GM04504 (cell line): Measurements from ENCODE around the gene KIF26B.
"Not testable (repeated sequence)": the region's sequence is repeated elsewhere in the genome, so short reads cannot be mapped to it uniquely, and the experiment has no call there.

Experiments used
- DNase-seq: peaks from one replicate; pipeline ENCODE4 v3.0.0-alpha.2; 2012; ENCODE audit warnings: low read depth

Gene KIF26B

DNA sequence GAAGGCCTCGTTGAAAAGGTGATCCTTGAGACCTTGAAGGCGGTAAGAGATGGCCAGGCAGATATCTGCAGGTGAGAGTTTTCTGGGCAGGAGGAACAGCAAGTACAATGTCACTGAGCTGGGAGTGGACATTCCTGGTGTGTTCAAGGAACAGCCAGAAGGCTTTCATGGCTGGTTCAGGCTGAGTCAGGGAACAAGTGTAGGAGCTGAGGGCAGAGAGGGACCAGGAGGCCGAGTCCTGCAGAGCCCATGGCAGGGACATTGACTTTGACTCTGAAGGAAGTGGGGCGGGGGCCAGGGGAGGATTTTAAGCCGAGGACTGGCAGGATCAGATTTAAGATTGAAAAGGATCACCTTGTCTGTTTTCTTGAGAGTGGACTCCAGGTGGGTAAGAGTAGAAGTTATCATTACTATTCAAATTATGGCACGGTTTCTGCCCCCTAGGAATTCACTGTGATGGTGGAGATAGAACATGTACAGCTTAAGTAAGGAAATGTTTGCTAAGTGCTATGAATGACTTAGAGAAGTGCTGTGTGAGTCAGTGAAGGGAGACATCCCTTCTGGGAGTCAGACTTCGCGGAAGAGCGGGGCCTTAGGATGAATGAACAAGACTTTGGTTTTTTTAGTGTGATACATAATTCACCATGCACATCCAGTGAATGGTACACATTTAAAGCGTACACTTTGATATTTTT, 202.3 kb downstream of the KIF26B start:
- DNase-seq, result no peak

DNA sequence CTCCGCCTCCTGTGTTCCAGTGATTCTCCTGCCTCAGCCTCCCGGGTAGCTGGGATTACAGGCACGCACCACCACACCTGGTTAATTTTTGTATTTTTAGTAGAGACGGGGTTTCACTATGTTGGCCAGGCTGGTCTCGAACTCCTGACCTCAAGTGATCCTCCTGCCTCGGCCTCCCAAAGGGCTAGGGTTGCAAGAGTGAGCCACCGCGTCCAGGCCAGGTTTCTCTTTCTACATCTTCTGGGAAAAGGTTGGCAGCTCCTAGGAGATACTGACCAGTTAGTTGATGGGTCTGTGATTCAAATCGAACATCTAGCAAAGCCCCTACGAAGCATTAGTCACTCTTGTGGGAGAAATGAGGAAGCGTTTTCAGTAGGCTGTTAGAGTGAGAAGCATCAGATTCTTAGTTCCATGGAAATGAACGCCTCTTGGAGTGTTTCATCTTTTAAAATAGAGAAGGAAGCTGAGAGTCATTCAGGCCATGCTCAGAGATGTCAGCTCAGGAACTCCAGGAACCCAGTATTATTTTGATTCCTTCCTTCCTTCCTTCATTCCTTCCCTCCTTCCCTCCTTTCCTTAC, 204.4 kb downstream of the KIF26B start:
- DNase-seq, result not testable (repeated sequence)

DNA sequence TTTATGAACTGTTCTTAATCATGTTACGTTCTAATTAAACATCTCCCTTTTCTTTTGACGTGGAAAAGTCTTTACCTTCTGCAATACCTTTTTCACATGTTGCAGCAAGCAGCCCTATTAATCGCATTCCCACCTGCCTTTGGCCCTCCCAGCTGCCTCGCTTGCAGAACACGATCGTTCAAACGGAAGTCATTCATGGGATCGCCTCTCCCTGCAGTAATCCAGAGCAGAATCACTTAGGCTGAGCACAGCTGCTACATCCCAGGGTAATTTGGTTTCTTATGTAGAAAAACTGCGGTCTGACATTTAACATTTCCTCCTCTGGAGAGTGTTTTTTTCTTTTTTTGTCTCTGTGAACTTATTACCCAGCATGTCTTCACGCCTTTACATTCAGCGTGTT, 206.3 kb downstream of the KIF26B start:
- no peak for DNase-seq

DNA sequence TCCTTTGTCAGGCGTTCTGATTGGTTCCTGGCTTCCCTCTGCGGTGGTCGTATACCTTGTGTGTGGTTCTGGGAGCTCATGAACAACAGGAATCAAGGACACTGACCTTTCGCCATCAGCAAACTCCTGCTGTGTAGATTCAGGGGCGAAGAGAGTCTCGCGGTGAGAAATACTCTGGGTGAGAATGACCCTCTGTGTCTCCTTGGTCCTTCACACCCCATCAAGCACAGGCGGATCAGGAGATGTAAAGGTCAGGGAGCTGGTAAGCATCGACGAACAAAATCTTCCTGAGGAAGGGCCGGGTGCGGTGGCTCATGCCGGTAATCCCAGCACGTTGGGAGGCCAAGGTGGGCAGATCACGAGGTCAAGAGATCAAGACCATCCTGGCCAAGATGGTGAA, 207.2 kb downstream of the KIF26B start:
- DNase-seq, result no peak

DNA sequence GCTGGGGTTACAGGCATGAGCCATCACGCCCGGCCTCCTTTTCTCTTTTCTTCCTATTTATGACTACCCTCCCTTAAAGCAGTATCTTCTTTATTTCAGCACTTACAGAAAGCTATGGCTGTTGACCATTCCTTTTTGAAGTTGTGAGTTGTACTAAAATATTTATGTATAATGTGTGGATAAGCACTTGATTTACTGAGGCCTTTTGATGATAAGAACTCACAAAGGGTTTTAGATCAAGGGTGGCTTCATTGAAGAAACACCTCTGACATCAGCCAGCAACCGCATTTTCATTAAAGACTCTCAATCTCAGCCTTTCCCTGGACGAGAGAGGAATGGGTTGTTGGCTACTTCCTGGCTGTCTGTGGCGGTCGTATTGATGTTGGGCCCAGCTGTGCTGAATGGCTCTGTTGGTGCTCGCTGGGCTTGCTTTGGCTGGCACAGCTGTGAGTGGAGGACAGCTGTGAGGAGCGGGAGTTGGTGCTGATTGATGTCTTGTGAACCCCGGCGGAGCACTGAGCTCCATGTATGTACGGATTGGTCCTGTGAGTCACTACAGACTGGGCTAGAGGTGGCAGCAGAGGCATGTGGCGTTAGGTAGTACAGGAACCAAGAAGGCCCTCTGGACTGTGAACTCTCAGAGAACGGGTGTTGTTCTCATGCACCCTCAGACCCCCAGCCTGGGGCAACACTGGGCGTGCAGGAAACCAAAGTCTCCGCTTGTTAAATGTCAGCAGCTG, 208.8 kb downstream of the KIF26B start:
- no peak for DNase-seq

DNA sequence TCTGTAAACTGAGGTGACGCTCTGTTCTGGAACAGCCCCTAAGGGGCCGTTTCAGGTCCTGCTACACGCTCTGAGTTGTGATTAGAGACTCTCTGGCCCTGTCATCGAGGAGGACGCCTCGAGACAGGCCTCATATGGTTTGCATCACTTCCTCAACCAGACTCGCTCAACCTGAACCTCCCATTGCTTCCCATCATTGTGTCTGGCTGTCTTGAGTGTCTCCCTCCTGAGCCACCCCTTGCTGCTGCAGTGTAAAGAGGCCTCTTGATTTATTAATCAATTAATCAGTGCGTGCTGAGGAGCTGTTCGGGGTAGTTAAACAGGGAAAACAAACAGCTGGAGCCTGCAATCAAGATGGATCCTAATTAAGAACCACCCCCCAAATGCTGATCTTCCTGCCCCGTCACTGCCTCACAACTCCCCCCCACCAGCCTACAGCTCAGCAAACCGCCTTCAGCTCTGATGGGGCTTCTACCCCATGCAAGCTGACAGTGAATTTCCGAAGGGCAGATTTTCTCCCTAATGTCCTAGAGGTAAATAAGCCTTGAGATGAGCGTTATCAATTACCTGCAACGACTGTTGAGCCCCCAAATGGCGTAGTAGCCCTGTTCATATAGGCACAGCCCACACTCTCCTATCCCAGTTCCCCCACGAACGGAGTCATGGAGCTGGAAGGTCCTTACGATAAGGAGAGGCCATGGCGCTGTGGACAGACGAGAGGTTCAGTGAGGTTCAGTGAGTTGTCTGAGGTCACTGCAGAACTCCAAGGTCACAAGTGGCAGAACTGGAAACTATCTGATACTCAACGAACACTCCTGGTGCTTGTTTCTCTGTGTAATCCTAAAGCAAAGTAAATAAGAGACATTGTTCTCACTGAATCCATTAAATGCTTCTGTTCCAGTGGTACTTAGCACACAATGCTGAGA, 210.6 kb downstream of the KIF26B start:
- DNase-seq, result no peak

DNA sequence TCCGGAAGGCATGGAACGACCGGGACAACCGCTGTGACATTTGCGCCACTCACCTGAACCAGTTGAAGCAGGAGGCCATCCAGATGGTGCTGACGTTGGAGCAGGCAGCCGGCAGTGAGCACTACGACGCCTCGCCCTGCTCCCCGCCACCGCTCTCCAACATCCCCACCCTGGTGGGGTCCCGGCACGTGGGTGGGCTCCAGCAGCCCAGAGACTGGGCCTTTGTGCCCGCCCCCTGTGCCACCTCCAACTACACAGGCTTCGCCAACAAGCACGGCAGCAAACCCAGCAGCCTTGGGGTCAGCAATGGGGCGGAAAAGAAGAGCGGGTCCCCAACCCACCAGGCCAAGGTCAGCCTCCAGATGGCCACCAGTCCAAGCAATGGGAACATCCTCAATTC, 212.1 kb downstream of the KIF26B start:
- no peak for DNase-seq

DNA sequence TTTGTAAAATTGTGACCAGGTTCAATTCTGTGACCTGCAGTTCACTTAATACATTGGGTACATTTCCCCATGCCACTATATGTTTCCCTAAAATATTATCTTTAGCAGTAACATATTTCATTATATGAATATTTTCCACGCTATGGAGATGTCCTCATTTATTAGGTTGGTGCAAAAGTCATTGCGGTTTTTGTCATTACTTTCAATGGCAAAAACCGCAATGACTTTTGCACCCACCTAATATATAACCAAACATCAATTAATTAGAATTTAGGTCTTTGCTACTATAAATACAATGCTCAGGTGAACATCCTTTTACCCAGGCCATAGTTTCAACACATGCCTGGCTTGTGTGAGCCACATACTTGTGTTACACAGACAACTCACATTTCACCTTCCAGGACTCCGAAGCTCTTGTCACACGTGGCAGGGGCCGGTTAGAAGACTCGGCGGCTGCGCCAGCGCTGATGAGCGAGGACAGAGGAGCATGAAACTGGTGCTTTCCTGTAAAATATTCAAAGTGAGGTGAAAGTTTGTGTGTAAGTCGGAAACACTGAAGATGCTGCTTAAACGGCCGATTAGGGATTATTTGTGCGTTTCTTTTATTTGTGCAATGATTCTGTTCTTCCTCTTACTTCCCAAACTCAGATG, 215.5 kb downstream of the KIF26B start:
- DNase-seq, result no peak

DNA sequence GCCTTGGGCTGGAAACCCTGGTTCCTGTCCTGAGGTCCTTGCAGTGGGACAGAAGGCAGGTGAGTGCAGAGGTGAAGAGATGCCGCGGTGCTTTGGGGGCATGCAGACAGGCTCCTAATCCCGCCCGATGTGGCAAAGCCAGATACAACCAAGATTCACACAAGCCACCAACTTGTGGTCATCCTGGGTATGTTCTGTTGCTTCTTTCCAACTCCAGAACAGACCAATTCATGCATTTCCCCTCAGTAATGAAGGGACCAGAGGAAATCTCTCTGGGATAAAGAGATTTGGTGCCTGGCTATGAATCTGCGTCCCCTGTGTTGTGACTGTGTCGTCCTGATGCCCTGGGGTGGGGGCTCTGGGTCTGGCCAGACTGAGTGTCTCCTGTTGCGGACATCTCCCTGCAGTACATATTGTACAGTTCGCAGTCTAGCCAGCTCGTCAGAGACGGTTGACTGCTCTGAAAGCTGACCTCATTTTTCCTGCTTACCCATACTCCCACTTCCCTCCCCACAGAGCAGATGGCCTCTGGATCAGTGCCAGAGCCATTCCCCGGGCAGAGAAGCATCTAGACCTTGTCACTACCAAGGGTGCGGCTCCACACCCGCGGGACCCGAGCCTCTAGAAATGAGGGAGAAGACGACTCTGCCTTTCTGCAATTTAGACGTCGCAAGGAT, 216.3 kb downstream of the KIF26B start:
- DNase-seq, result no peak

DNA sequence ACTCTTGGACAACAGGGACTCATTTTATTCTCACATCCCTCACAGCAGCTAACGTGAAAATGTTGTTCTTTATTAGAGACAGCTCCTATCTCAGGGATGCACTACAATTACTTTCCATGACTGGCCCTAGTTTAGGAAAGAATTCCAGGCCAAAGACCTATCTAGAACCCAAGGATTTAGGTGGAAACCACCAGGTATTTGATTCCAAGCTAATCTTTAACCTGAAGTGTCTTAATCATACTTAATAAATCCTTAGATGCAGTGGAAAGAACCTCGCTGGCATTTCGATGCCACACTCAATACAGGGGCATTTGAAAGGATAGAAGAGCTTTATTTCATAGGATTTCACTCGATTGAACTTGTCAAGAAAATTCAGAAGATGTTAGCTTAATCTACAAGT, 218.3 kb downstream of the KIF26B start:
- no peak for DNase-seq

DNA sequence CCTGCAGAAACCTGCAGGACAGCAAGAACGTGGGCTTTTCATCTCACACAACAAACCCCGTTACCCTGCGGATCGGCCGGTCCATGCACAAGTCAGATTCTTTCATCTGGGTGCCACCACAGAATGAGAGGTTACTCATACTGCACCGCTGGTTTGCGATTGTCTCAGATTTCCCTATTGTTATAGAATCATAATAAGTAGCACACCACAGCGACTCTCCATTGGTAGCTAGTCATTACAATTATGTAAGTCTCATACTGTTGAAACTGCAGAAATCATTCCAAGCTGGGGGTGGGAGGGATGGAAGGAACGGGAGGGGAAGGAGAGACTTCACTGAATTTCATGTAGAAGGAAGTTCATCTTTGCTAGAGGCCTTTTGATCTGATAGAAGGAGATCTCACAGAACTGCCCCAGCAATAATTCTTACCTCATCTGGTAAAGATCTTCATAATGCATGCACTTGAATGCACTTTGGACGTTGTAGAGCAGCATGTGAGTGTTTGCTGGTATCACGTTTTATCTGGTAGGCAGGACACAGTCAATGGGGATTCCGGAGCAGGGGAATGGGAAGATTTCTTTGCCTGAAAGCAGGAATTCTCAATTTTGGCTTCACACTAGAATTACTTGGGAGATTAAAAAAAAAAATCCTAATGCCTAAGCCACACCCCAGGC, 221.1 kb downstream of the KIF26B start:
- no peak for DNase-seq

DNA sequence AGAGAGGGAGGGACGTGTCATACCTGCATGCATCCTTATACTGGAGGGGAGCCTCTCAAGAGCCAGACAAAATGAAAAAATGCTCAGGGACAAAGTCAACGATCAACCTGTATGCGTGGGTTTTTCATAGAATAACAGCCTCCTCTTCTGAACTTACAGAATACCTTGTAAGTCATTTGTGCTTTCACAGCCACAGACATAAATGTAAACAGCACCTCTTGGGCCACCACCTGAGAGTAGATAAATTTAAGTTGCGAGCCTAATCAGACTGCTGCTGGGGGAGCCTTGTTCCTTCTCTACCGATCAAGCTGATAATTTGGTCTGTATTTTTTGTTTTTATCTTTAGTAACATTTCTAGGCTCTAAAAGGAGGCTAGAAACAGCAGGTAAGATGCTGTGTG, 223.1 kb downstream of the KIF26B start:
- DNase-seq, result no peak

DNA sequence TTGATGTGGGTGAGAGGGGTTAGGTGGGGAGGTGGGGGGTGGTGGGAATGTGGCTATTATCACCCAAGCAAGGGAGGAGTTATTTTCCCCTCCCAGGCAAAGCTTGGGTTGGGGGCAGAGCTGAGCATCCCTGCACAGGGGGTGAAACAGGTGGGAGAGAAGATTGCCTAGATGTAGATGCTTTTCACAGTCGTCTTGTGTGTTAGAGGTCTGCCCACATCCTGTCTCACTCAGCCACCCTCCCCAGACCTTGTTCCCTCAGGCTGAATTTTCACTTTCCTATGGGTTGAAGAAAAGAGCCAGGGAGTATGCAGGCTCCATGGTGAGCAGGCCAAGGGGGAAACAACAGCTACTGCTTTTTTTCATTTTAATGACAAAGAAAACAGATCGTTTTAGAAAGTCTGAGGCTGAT, 223.5 kb downstream of the KIF26B start:
- no peak for DNase-seq

DNA sequence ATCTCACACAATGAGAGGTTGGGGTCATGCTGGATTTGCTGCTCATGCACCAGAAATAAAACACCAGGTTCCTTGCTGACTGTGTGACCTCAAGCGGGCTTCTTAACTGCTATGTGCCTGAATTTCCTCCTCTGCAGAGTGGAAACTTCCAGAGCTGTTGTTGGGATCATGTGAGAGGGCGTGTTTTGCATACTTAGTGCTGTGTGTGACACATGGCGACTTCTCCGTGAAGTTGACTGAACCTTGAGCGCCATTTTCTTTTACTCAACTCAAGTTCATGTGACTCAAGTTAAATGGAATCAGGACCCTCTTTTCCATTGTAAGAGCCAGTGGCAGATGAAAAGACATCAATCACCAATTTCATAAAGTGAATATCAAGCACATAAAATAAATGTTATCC, 224.0 kb downstream of the KIF26B start:
- DNase-seq, result no peak

DNA sequence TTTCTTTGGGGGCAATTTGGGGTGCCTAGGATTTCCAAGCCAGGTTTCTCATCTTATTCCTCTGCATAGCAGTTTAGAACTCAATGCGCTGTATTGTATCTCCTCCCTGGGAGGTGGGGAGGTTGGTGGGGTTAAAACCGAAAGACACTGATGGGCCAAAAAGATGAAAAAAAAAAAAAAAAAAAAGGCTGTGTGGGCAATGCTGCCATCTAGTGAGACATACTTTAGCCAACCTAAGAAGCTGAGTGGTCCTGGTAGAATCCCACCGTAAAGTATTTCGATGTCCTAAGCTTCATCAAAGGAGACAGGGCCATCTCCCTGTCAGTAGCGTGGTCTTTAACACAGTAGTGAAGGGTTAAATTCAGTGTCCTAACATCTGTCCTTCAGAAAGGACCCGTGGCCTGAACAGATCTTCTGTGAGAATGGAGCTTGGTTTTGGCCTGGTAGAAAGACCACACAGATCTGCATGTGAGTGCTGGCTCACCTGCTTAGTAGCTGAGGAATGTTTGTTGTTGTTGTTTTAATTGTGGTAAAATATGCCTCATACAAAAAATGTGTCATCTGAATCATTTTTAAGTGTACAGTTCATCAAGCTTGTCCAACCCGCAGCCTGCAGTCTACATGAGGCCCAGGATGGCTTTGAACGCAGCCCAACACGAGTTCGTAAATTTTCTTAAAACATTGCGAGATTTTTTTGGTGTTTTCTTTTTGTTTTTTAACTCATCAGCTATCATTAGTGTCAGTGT, 226.2 kb downstream of the KIF26B start:
- DNase-seq, result no peak

DNA sequence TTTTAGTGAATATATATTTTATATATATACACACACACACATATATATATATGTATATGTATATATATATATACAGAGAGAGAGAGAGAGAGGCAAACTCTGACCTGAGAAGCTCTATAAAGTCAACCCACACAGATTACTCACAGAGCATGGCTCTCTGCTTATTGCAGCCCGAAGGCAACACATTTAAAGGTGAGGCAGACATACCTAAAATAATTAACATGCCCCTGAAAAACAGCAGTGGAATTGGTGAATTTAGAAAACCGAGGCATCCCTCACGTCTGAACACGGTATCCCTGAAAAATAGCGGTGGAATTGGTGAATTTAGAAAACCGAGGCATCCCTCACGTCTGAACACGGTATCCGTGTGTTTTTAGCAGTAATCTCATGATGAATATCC, 228.2 kb downstream of the KIF26B start:
- DNase-seq, result no peak

DNA sequence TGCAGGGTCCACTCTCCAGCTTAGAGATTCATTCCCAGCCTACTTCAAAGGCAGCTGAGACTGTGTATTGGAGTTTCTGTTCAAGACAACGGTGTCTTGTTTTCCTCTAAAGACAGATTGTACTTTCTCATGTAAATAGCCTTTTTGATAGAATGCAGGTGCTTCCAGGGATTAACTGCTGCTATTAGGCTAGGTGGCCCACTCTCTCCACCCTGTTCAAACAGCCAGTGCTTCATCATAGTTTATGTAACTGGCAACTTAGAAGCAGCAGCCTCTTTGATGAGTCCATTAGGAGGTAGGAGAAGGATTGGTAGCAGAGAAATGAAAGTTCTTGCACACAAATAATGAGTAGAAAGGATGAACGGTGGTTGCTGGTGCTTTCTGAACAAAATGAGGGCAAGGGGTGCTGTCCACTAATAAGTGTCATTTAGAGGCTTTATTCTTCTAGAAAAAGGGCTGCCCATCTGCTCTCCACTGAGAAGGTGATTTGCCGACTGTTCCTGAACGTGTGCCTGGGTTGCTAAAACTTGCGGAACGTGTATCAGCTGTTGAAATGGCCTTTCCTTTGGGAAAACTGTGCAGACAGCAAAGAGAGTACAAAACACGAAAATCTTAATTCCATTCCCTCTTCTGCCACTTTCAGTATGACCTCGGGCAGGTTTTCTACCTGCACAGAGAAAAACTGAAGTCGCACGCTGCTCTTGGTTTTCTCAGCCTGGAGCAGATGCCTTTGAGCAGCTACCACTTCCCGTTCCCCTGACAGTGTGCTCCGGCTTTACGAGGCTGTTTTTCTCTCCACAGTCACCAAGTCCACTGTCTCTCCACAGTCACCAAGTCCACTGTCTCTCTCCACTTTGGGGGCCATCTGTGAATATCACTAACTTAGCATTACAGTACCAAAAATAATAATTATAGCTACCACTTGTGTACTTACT, 228.9 kb downstream of the KIF26B start:
- no peak for DNase-seq

DNA sequence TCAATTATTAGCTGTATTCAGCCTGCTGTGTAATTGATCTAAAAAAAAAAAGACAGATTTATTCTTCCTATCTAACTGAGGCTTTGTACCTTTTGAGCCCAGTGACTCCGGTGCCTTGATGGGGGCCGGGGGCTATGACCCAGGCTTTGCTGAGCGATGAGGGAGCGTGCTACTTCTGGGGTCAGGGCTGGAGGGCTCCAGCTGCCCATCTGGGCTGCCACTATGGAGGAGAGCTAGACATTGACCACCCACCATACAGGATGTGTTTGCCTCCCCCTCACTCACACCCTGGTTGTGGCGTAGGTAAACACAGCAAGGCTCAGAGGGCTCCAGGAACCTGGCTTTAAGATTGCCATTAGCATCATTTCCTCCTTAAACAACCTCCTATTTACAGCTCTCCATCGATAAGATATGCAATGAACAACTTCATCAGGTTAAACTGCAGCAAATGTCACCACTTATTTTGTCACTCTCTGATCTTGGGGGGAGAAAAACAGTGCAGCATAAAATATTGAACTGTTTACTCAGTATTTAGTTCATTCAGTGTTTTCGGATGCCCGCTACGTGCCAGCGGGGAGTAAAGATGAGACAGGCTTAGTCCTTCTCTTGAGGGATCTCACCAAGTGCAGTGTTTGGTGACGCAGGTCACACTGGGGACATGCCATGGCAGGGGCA, 231.6 kb downstream of the KIF26B start:
- DNase-seq, result no peak
